ENCODE results near the gene MGA.
"Not testable (repeated sequence)": the region's sequence is repeated elsewhere in the genome, so short reads cannot be mapped to it uniquely, and the experiment has no call there.

The MGA gene

GRCh38 chr15:41727143-41727542 lies 66.9 kb downstream of the MGA start:
- DNase-seq: no peak

GRCh38 chr15:41728061-41728460 lies 67.9 kb downstream of the MGA start:
- DNase-seq: not testable (repeated sequence)

- no peak for DNase-seq
Measured at GRCh38 chr15:41730543-41730942, 70.3 kb downstream of the MGA start.

GRCh38 chr15:41732483-41732882 lies 72.3 kb downstream of the MGA start:
- DNase-seq: no peak

- DNase-seq: no peak
Measured at GRCh38 chr15:41734079-41734478, 73.9 kb downstream of the MGA start.

GRCh38 chr15:41735046-41735445 lies 74.8 kb downstream of the MGA start:
- DNase-seq: no peak

- not testable (repeated sequence) for DNase-seq
Measured at GRCh38 chr15:41735492-41735891, 75.3 kb downstream of the MGA start.

GRCh38 chr15:41746802-41747201 lies 86.6 kb downstream of the MGA start:
- no peak for DNase-seq

GRCh38 chr15:41756198-41756597 lies 96.0 kb downstream of the MGA start:
- no peak for DNase-seq

- DNase-seq: peak in 4 of 5 experiments; percentile 22 to 85 (median 50)
Measured at GRCh38 chr15:41772720-41773331, 112.6 kb downstream of the MGA start.

- no peak for DNase-seq
Measured at GRCh38 chr15:41773332-41773728, 113.1 kb downstream of the MGA start.

- DNase-seq: no peak
Measured at GRCh38 chr15:41773729-41774061, 113.5 kb downstream of the MGA start.

- peak; percentile 94 to 99 (median 97) for DNase-seq
Measured at GRCh38 chr15:41774062-41774881, 114.1 kb downstream of the MGA start, which contains the start of gene MAPKBP1. Gene MAPKBP1 (plus strand): TSS chr15:41774484. CDS start chr15:41775276, 792 bp downstream.

GRCh38 chr15:41774882-41775417 lies 114.7 kb downstream of the MGA start:
- DNase-seq: peak in 1 of 5 experiments; percentile 49

- DNase-seq: no peak
Measured at GRCh38 chr15:41775651-41776050, 115.4 kb downstream of the MGA start.

GRCh38 chr15:41777421-41777973 lies 117.3 kb downstream of the MGA start:
- DNase-seq: no peak

GRCh38 chr15:41778521-41778920 lies 118.3 kb downstream of the MGA start:
- no peak for DNase-seq

GRCh38 chr15:41779662-41780157 lies 119.5 kb downstream of the MGA start:
- DNase-seq: no peak

- no peak for DNase-seq
Measured at GRCh38 chr15:41780266-41780665, 120.1 kb downstream of the MGA start.

GRCh38 chr15:41780727-41781126 lies 120.5 kb downstream of the MGA start:
- DNase-seq: no peak

GRCh38 chr15:41782371-41783282 lies 122.4 kb downstream of the MGA start:
- DNase-seq: no peak

- DNase-seq: no peak
Measured at GRCh38 chr15:41783296-41783695, 123.1 kb downstream of the MGA start.

Data from T-helper 2 cell (primary cell).